BLaER1 (cell line): ENCODE results near the gene RAB5A.
"Not testable (repeated sequence)": the region's sequence is repeated elsewhere in the genome, so short reads cannot be mapped to it uniquely, and the experiment has no call there.

Source experiments
- H3K27ac ChIP-seq: shearing (Covaris generic); formaldehyde crosslinking; 2 replicates; pipeline ENCODE4 v1.8.1; 2022
- H3K27me3 ChIP-seq: shearing (Covaris generic); formaldehyde crosslinking; 2 replicates; pipeline ENCODE4 v1.8.1; 2022
- H3K36me3 ChIP-seq: shearing (Covaris generic); formaldehyde crosslinking; 2 replicates; pipeline ENCODE4 v1.8.1; 2022
- H3K4me1 ChIP-seq: shearing (Covaris generic); formaldehyde crosslinking; 2 replicates; pipeline ENCODE4 v1.8.1; 2022
- H3K4me2 ChIP-seq: shearing (Covaris generic); formaldehyde crosslinking; 2 replicates; pipeline ENCODE4 v1.8.1; 2022
- H3K4me3 ChIP-seq: shearing (Covaris generic); formaldehyde crosslinking; 2 replicates; pipeline ENCODE4 v1.8.1; 2022
- H3K9ac ChIP-seq: shearing (Covaris generic); formaldehyde crosslinking; 2 replicates; pipeline ENCODE4 v1.8.1; 2022
- H3K9me3 ChIP-seq: shearing (Covaris generic); formaldehyde crosslinking; 2 replicates; pipeline ENCODE4 v1.8.1; 2022
- H4K20me1 ChIP-seq: shearing (Covaris generic); formaldehyde crosslinking; 2 replicates; pipeline ENCODE4 v1.8.1; 2022
- Cebpa-rat ChIP-seq: shearing (Covaris generic); IDR thresholded peaks from 2 replicates; pipeline ENCODE4 v1.8.1; 2022

The RAB5A gene, protein sequence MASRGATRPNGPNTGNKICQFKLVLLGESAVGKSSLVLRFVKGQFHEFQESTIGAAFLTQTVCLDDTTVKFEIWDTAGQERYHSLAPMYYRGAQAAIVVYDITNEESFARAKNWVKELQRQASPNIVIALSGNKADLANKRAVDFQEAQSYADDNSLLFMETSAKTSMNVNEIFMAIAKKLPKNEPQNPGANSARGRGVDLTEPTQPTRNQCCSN

DNA sequence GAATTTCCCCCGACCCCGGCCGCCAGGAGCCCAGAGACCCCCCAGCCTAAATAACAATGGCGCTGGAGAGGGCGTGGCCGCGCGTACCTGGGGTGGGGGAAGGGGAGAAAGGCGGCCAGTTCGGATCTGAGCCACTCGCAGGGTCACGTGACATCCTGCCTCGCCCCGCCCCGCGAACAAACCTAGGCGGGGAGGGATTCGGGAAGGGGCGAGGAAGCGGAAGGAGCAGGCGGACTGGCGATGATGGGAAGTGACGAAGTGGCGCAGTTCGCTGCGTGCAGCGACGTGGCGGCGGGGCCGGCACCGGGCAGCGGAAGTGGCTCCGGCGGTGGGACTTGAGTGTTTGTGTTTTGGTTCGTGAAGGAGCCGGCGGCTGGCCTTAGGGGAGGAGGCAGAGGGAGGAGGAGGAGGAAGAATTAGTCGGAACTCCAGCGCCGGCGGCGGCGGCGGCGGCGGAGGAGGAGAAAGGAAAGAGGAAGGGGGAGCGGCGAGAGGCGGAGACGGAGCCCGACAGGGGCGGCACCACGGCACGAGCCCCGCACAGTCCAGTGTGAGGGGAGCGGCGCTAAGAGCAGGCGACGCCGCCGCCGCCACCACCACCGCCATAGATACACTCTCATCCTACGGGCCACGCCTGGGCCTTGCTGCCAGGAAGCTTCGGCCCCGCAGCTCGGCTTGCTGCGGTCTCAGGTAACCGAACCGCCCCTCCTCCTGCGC is at the start of gene RAB5A:
Gene RAB5A, plus strand, starts transcription at position 266 of the 717 bp plus-strand sequence. CDS start 3,802 bp downstream, outside the sequence.
- Histone ChIP-seq H3K27me3 (no peaks in the 10 kb centered on the region), H3K4me2 (peak within 1 kb of the TSS; percentile 91), H3K9me3 (no peaks in the 10 kb centered on the region), H3K9ac (peak within 1 kb of the TSS; percentile 89), H3K36me3 (peaks cover 18% of the 10 kb centered on the region), H4K20me1 (peaks cover 47% of the 10 kb centered on the region), H3K27ac (peak within 1 kb of the TSS; percentile 83), H3K4me1 (peaks cover 29% of the 10 kb centered on the region), H3K4me3 (peak within 1 kb of the TSS; percentile 98)
- no peak for TF ChIP-seq Cebpa-rat

DNA sequence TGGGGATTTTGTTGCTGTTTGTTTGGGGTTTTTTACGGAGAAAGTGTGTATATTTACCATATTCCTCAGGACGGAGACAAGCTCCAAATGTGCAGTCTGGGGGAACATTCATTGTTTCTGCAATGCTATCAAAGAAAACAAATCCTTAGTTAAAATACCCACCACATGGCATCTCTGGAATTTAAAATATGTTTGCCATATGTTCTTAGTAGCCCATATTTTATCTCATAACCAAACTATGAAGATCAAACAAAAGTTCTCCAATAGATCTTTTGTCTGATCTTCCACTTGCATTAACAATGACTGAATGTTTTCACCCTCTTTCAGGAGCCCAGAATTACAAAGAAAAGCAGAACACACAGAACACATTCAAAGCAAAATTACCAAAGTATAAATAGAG is 48.2 kb upstream of the RAB5A start:
- no peaks in the 10 kb centered on the region for H3K4me1 ChIP-seq
- H3K4me3 ChIP-seq = no peak overlapping the region
- no peaks in the 10 kb centered on the region for H3K36me3 ChIP-seq
- TF ChIP-seq Cebpa-rat = no peak
- H4K20me1 ChIP-seq = no peaks in the 10 kb centered on the region
- no peaks in the 10 kb centered on the region for H3K9me3 ChIP-seq
- H3K4me2 ChIP-seq = no peak overlapping the region
- no peak overlapping the region for H3K9ac ChIP-seq
- H3K27ac ChIP-seq = no peak overlapping the region
- H3K27me3 ChIP-seq = no peaks in the 10 kb centered on the region

DNA sequence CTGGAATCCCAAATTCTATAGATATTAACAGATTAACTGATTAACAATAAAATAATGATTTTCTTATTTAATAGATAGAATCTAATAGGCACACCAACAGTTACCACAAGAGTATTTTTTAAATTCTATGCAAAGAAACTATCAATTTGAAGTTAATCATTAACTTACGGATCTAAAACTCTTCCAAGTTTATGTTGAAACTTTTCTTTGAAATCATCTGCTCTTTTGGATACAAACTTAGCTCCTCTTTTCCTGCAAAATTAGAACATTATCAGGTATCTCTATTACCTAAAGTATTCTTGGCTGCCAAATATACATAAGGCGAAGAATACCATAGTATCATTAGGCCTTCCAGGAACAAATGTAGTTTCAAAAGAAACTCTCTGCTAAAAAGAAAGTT is 47.6 kb upstream of the RAB5A start:
- Histone ChIP-seq H3K4me2 (no peak overlapping the region), H3K27me3 (no peaks in the 10 kb centered on the region), H3K9ac (no peak overlapping the region), H4K20me1 (no peaks in the 10 kb centered on the region), H3K27ac (no peak overlapping the region), H3K4me3 (no peak overlapping the region), H3K9me3 (no peaks in the 10 kb centered on the region), H3K4me1 (no peaks in the 10 kb centered on the region), H3K36me3 (no peaks in the 10 kb centered on the region)
- TF ChIP-seq Cebpa-rat = no peak

DNA sequence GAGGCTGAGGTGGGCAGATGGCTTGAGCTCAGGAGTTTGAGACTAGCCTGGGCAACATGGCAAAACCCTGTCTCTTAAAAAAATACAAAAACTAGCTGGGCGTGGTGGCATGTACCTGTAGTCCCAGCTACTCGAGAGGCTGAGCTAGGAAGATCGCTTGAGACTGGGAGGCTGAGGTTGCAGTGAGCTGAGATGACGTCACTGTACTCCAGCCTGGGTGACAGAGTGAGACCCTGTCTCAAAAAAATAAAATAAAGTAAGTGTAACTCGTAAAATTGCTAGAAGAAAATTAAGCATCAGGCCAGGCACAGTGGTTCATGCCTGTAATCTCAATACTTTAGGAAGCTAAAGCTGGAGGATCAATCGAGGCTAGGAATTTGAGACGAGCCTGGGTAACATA is 47.1 kb upstream of the RAB5A start:
- not testable (repeated sequence) for H3K4me1 ChIP-seq, H3K27me3 ChIP-seq, H3K4me2 ChIP-seq, H3K9ac ChIP-seq, H4K20me1 ChIP-seq, H3K36me3 ChIP-seq, H3K4me3 ChIP-seq, H3K27ac ChIP-seq, H3K9me3 ChIP-seq

DNA sequence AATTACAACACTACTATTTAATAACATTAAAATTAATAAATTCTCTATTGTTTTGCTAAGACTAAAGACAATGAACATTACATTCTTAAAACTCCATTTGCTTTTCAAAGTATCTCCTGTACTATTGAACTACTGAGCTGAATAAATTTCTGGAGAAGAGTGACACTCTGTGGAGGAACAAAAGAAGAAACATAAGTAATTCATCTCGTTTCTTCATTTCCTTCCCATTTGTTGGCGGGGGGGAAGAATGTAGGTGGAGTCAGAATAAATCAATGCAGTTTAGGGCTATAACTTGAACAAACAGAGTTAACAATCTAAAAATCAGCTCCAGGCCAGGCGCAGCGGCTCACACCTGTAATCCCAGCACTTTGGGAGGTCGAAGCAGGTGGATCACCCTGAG is 45.6 kb upstream of the RAB5A start:
- no peak overlapping the region for H3K27ac ChIP-seq
- TF ChIP-seq Cebpa-rat = no peak

DNA sequence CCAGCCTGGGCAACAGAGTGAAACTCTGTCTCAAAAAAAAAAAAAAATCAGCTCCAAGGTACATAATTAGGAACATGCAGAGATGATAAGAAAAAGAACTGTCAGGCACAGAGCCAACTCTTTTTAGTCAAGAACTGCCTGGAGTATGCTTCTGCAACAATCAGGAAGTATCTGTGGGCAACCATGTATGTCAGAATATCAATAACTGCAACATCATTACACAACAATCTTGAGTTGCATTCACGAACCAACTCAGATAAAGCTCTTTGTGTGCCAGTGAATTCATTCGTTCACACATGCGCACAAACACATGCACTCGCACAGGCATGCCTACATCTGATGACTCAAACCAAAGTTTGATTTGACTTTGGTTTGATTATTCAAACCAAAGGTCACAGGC is 45.0 kb upstream of the RAB5A start:
- H3K36me3 ChIP-seq = no peaks in the 10 kb centered on the region
- H3K9ac ChIP-seq = no peak overlapping the region
- no peaks in the 10 kb centered on the region for H4K20me1 ChIP-seq
- no peak for TF ChIP-seq Cebpa-rat
- no peaks in the 10 kb centered on the region for H3K9me3 ChIP-seq
- no peak overlapping the region for H3K27ac ChIP-seq
- H3K4me3 ChIP-seq = no peak overlapping the region
- H3K4me1 ChIP-seq = no peaks in the 10 kb centered on the region
- no peaks in the 10 kb centered on the region for H3K27me3 ChIP-seq
- H3K4me2 ChIP-seq = no peak overlapping the region

More for the DNA sequence above, 45.6 kb upstream of the RAB5A start:
- Histone ChIP-seq H3K9ac (no peak overlapping the region), H3K27me3 (no peaks in the 10 kb centered on the region), H4K20me1 (no peaks in the 10 kb centered on the region), H3K4me2 (no peak overlapping the region), H3K36me3 (no peaks in the 10 kb centered on the region), H3K9me3 (no peaks in the 10 kb centered on the region), H3K4me3 (no peak overlapping the region), H3K4me1 (no peaks in the 10 kb centered on the region)

DNA sequence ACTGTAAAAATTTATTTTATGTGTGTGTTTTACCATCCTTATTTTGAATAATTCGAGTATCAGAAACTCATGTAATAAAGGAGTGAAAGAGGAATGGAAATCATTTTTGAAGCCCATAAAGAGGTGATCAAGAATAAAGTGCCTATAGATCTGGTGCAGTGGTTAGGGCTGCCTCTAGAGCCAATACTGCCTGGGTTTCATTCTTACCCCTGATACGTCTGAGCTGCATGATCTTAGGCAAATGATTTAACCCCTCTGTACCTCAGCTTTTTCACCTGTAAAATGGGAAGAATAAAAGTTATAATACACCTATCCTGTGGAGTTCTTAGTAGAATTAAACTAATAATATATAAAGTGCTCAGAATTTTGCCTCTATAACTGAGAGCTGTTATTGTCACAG is 43.2 kb upstream of the RAB5A start:
- Histone ChIP-seq H3K27ac (no peak overlapping the region), H3K9me3 (no peaks in the 10 kb centered on the region), H3K4me2 (no peak overlapping the region), H3K9ac (no peak overlapping the region), H3K4me3 (no peak overlapping the region), H4K20me1 (no peaks in the 10 kb centered on the region), H3K27me3 (no peaks in the 10 kb centered on the region), H3K4me1 (no peaks in the 10 kb centered on the region), H3K36me3 (no peaks in the 10 kb centered on the region)
- TF ChIP-seq Cebpa-rat = no peak

DNA sequence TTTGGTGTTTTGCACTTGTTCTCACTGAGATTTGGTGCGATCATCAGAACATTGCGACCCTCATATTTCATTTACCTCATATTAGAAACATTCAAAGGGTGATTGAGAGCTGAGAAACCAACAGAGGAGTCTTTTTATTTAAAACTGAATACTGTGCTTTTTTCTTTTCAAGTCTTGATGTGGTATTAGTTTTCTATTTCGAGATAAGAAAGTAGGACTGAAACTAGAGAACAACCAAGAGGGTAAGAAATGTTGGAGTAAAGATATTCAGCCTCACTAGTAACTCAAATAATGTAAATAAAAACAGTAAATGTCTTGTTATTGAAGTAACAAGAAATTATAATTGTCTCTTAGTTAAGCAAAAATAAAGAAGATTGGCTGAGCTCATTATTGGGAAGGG is 39.4 kb upstream of the RAB5A start:
- Histone ChIP-seq H3K9me3 (peaks cover 16% of the 10 kb centered on the region), H3K9ac (no peak overlapping the region), H3K36me3 (no peaks in the 10 kb centered on the region), H3K27ac (no peak overlapping the region), H3K4me2 (no peak overlapping the region), H3K27me3 (no peaks in the 10 kb centered on the region), H4K20me1 (no peaks in the 10 kb centered on the region), H3K4me1 (no peaks in the 10 kb centered on the region), H3K4me3 (no peak overlapping the region)
- no peak for TF ChIP-seq Cebpa-rat

DNA sequence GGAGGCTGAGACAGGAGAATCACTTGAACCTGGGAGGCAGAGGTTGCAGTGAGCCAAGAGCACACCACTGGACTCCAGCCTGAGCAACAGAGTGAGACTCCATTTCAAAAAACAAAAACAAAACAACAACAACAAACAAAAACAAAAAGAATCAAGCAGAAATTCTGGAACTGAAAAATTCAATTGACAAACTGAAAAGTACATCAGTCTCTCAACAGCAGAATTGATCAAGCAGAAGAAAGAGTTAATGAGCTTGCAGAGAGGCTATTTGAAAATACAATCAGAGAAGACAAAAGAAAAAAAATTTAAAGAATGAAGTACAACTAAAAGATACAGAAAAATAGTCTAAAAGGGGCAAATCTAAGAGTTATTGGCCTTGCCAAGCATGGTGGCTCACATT is 35.4 kb upstream of the RAB5A start:
- Histone ChIP-seq H3K4me2 (no peak overlapping the region), H3K9me3 (peaks cover 22% of the 10 kb centered on the region), H4K20me1 (no peaks in the 10 kb centered on the region), H3K27ac (no peak overlapping the region), H3K36me3 (no peaks in the 10 kb centered on the region), H3K4me3 (no peak overlapping the region), H3K9ac (no peak overlapping the region), H3K27me3 (no peaks in the 10 kb centered on the region), H3K4me1 (no peaks in the 10 kb centered on the region)
- TF ChIP-seq Cebpa-rat = no peak

DNA sequence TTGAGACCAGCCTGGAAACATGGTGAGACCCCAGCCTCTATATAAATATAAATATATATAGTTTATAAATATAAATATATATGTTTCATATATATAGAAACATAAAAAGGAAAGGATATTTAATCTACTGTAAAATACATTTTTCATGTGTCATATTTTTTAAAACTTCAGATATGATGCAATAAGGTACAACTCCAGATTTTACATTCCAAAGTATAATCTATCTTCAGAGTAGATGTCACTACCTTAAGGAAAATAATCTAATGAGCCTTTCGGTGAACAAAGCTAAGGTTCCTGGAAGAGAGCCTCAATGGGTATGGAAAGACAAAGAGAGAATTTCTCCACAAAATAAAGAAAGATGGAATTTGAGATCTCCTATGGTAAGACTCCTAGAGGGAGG is 29.7 kb upstream of the RAB5A start:
- TF ChIP-seq Cebpa-rat = no peak
- no peak overlapping the region for H3K9ac ChIP-seq

More for the DNA sequence above, 29.7 kb upstream of the RAB5A start:
- Histone ChIP-seq H3K27ac (no peak overlapping the region), H3K4me1 (no peaks in the 10 kb centered on the region), H3K4me3 (no peak overlapping the region), H4K20me1 (no peaks in the 10 kb centered on the region), H3K4me2 (no peak overlapping the region), H3K36me3 (no peaks in the 10 kb centered on the region), H3K27me3 (no peaks in the 10 kb centered on the region), H3K9me3 (peaks cover 6% of the 10 kb centered on the region; the same call in 1 of the 2 replicates)
